Activated CD8-positive, alpha-beta memory T cell treated with anti-CD3 and anti-CD28 coated beads, Interleukin-2, amount 10 ng/mL, durations not matched to agents 7 days and 5 days (primary cell): Measurements from ENCODE around the gene DOCK6. TPM values are rescaled to one million over a fixed set of nuclear protein-coding genes. Genes with fewer than 3 reads are reported as not detected.
"Not testable (repeated sequence)": the region's sequence is repeated elsewhere in the genome, so short reads cannot be mapped to it uniquely, and the experiment has no call there.

Experiments
- ATAC-seq: fragments of 150-1000 bp; cut with Tn5 transposase; one replicate; pipeline ENCODE4 v1.10.0; 2021; ENCODE audit warnings: moderate library complexity
- CTCF ChIA-PET: fragments of 350-600 bp; sonication (Branson Sonifier 250); formaldehyde crosslinking; loops from one replicate; lab custom pipeline; 2021; ENCODE audit warnings: antibody characterized with exemption; lab: Charles Lee
- DNase-seq: peaks from one replicate; pipeline ENCODE4 v3.0.0-alpha.2; 2020
- H3K27ac Mint-ChIP-seq: one replicate; pipeline ENCODE4 v1.8.0; 2021; ENCODE audit warnings: mild to moderate bottlenecking, mixed read lengths
- H3K27me3 Mint-ChIP-seq: one replicate; pipeline ENCODE4 v1.8.0; 2021; ENCODE audit warnings: mixed read lengths
- H3K36me3 Mint-ChIP-seq: one replicate; pipeline ENCODE4 v1.8.0; 2021; ENCODE audit warnings: mild to moderate bottlenecking, mixed read lengths
- H3K4me1 Mint-ChIP-seq: one replicate; pipeline ENCODE4 v1.8.0; 2021; ENCODE audit warnings: mixed read lengths
- H3K4me3 Mint-ChIP-seq: one replicate; pipeline ENCODE4 v1.8.0; 2021; ENCODE audit warnings: mild to moderate bottlenecking, moderate library complexity, mixed read lengths
- H3K9me3 Mint-ChIP-seq: one replicate; pipeline ENCODE4 v1.8.0; 2022; ENCODE audit warnings: low read depth, mixed read lengths
- total RNA-seq, 2 experiments: library from RNA; stranded (reverse); gene quantifications; one replicate each; pipeline ENCODE4 v1.2.3, GENCODE V29; 2021

Gene DOCK6
- total RNA-seq, 2 experiments from 2014 or later = 0.58 to 0.70 TPM

- H3K27me3 Mint-ChIP-seq, H3K4me3 Mint-ChIP-seq, H3K36me3 Mint-ChIP-seq, DNase-seq, H3K4me1 Mint-ChIP-seq, H3K27ac Mint-ChIP-seq, ATAC-seq, H3K9me3 Mint-ChIP-seq: not testable (repeated sequence)
- CTCF ChIA-PET = interaction anchor here (0.8 kb wide), 1 partner anchor 274 kb away, joined by 3 read pairs; no protein-coding TSS in a partner anchor
Observed at GRCh38 chr19:11160440-11160768, 101.9 kb downstream of the DOCK6 start.

GRCh38 chr19:11159598-11160439 lies 102.5 kb downstream of the DOCK6 start:
- no peaks in the 10 kb centered on the region for H3K27me3 Mint-ChIP-seq
- no peaks in the 10 kb centered on the region for H3K9me3 Mint-ChIP-seq
- H3K27ac Mint-ChIP-seq = no peak overlapping the region
- CTCF ChIA-PET = no interaction called here
- no peaks in the 10 kb centered on the region for H3K36me3 Mint-ChIP-seq
- ATAC-seq = no peak
- H3K4me3 Mint-ChIP-seq = no peak overlapping the region
- peaks cover 10% of the 10 kb centered on the region for H3K4me1 Mint-ChIP-seq
- no peak for DNase-seq

GRCh38 chr19:11155373-11156120 lies 106.8 kb downstream of the DOCK6 start, which contains the start of gene SPC24:
Gene SPC24 (minus strand): TSS chr19:11155782. CDS start chr19:11155776, 6 bp downstream.
- Mint-ChIP-seq H3K4me3 (peak within 1 kb of the TSS; percentile 88), H3K27me3 (no peaks in the 10 kb centered on the region), H3K36me3 (peaks cover 22% of the 10 kb centered on the region), H3K4me1 (peaks cover 34% of the 10 kb centered on the region), H3K9me3 (no peaks in the 10 kb centered on the region), H3K27ac (peak within 1 kb of the TSS; percentile 93)
- CTCF ChIA-PET = interaction anchor here (0.6 to 2.0 kb wide), 6 partner anchors 18 to 327 kb away, joined by 3 to 6 read pairs (median 4); no protein-coding TSS in a partner anchor
- peak; percentile 99 for ATAC-seq
- peak; percentile 98 for DNase-seq

- Mint-ChIP-seq H3K27ac (peak overlapping the region; percentile 93), H3K9me3 (no peaks in the 10 kb centered on the region), H3K36me3 (peaks cover 24% of the 10 kb centered on the region)
Observed at GRCh38 chr19:11154683-11155047, 107.7 kb downstream of the DOCK6 start.

GRCh38 chr19:11152318-11153062 lies 109.8 kb downstream of the DOCK6 start:
- Mint-ChIP-seq H3K4me3 (no peak overlapping the region), H3K36me3 (peaks cover 35% of the 10 kb centered on the region), H3K9me3 (no peaks in the 10 kb centered on the region), H3K27me3 (no peaks in the 10 kb centered on the region), H3K27ac (no peak overlapping the region), H3K4me1 (peaks cover 34% of the 10 kb centered on the region)
- CTCF ChIA-PET = interaction anchor here (1.3 to 1.7 kb wide), 2 partner anchors 10 to 26 kb away, joined by 3 to 9 read pairs; no protein-coding TSS in a partner anchor
- DNase-seq (no peak), ATAC-seq (no peak)

More at GRCh38 chr19:11154683-11155047, 107.7 kb downstream of the DOCK6 start:
- DNase-seq = no peak
- no peak for ATAC-seq
- Mint-ChIP-seq H3K4me3 (peak overlapping the region; percentile 88), H3K4me1 (peaks cover 34% of the 10 kb centered on the region), H3K27me3 (no peaks in the 10 kb centered on the region)
- CTCF ChIA-PET = interaction anchor here (0.7 to 2.0 kb wide), 3 partner anchors 29 to 328 kb away, joined by 4 to 6 read pairs (median 6); no protein-coding TSS in a partner anchor

GRCh38 chr19:11151181-11151580 lies 111.1 kb downstream of the DOCK6 start:
- H3K27me3 Mint-ChIP-seq = no peaks in the 10 kb centered on the region
- no peak for DNase-seq
- no peak overlapping the region for H3K4me3 Mint-ChIP-seq
- H3K9me3 Mint-ChIP-seq = no peaks in the 10 kb centered on the region
- CTCF ChIA-PET = interaction anchor here (0.7 to 1.7 kb wide), 5 partner anchors 25 to 399 kb away, joined by 3 to 9 read pairs (median 4); no protein-coding TSS in a partner anchor
- peaks cover 42% of the 10 kb centered on the region for H3K36me3 Mint-ChIP-seq
- no peak for ATAC-seq
- peaks cover 30% of the 10 kb centered on the region for H3K4me1 Mint-ChIP-seq
- no peak overlapping the region for H3K27ac Mint-ChIP-seq

Other genes with a start within 250 kb of the DOCK6 start
- gene LDLR, start 173.1 kb downstream of the DOCK6 start, total RNA-seq = 100 to 1,000 TPM; 118 to 141 TPM
- 10 to 100 TPM; 62.8 to 85.5 TPM for gene SPC24, start 106.7 kb downstream of the DOCK6 start, total RNA-seq
- gene KANK2, start 65.0 kb downstream of the DOCK6 start, total RNA-seq = 1 to 10 TPM; 1.8 to 2.3 TPM
- gene ANGPTL8, start 22.9 kb downstream of the DOCK6 start, total RNA-seq = not detected
- not detected for gene TSPAN16, start 33.6 kb upstream of the DOCK6 start, total RNA-seq
- gene RAB3D, start 77.1 kb upstream of the DOCK6 start, total RNA-seq = 1 to 10 TPM; 3.6 to 5.1 TPM
- 10 to 100 TPM; 25.1 to 28.1 TPM for gene TMEM205, start 83.7 kb upstream of the DOCK6 start, total RNA-seq
- 10 to 100 TPM; 13.0 to 16.1 TPM for gene CCDC159, start 84.0 kb upstream of the DOCK6 start, total RNA-seq
- gene PLPPR2, start 92.9 kb upstream of the DOCK6 start, total RNA-seq = 1 to 10 TPM in 1 of 2 experiments, under 1 TPM in 1; 0.87 to 1.3 TPM
- 1 to 10 TPM; 2.6 to 3.9 TPM for gene SWSAP1, start 112.1 kb upstream of the DOCK6 start, total RNA-seq
- 1 to 10 TPM; 8.1 to 9.1 TPM for gene EPOR, start 121.8 kb upstream of the DOCK6 start, total RNA-seq
- not detected for gene RGL3, start 156.8 kb upstream of the DOCK6 start, total RNA-seq
- under 1 TPM; 0.15 to 0.54 TPM for gene ODAD3, start 172.6 kb upstream of the DOCK6 start, total RNA-seq
- 100 to 1,000 TPM; 278 to 306 TPM for gene PRKCSH, start 173.1 kb upstream of the DOCK6 start, total RNA-seq
- not detected for gene ELAVL3, start 218.5 kb upstream of the DOCK6 start, total RNA-seq
- gene ZNF653, start 243.3 kb upstream of the DOCK6 start, total RNA-seq = 10 to 100 TPM; 16.1 to 16.7 TPM